GM19463 (cell line): ENCODE results near the gene POLR3F.
A peak's percentile ranks its signal among the peaks of the same experiment; 100 is the strongest.
"Not testable (repeated sequence)": the region's sequence is repeated elsewhere in the genome, so short reads cannot be mapped to it uniquely, and the experiment has no call there.

Experiments
- ATAC-seq: cut with Tn5 transposase; IDR thresholded peaks from one replicate; pipeline ENCODE4 v1.9.1; 2021; ENCODE audit warnings: mild to moderate bottlenecking, moderate library complexity; ENCODE audit not compliant: unreplicated experiment

POLR3F gene

GRCh38 chr20:18504479-18505060, 37.4 kb downstream of the POLR3F start:
- ATAC-seq, result no peak

GRCh38 chr20:18506744-18507143, 39.6 kb downstream of the POLR3F start:
- ATAC-seq, result no peak

GRCh38 chr20:18507218-18508191, 40.3 kb downstream of the POLR3F start, which contains the start of gene SEC23B:
Gene SEC23B (plus strand): TSS chr20:18507940. CDS start chr20:18510836, 2,896 bp downstream.
- ATAC-seq, result peak; percentile 93

GRCh38 chr20:18511571-18511970, 44.4 kb downstream of the POLR3F start:
- no peak for ATAC-seq

- no peak for ATAC-seq
Observed at GRCh38 chr20:18513208-18513607, 46.0 kb downstream of the POLR3F start.

- ATAC-seq, result no peak
Observed at GRCh38 chr20:18514127-18514526, 46.9 kb downstream of the POLR3F start.

- no peak for ATAC-seq
Observed at GRCh38 chr20:18515973-18516372, 48.8 kb downstream of the POLR3F start.

GRCh38 chr20:18522066-18522465, 54.9 kb downstream of the POLR3F start:
- ATAC-seq, result not testable (repeated sequence)

GRCh38 chr20:18523066-18523465, 55.9 kb downstream of the POLR3F start:
- no peak for ATAC-seq

- ATAC-seq, result no peak
Observed at GRCh38 chr20:18524646-18525045, 57.5 kb downstream of the POLR3F start.

GRCh38 chr20:18526761-18527160, 59.6 kb downstream of the POLR3F start:
- not testable (repeated sequence) for ATAC-seq

GRCh38 chr20:18527339-18527738, 60.1 kb downstream of the POLR3F start:
- ATAC-seq, result no peak

- no peak for ATAC-seq
Observed at GRCh38 chr20:18527836-18528235, 60.6 kb downstream of the POLR3F start.

- ATAC-seq, result no peak
Observed at GRCh38 chr20:18529041-18529440, 61.9 kb downstream of the POLR3F start.

- ATAC-seq, result no peak
Observed at GRCh38 chr20:18532626-18533025, 65.4 kb downstream of the POLR3F start.

GRCh38 chr20:18533491-18533890, 66.3 kb downstream of the POLR3F start:
- no peak for ATAC-seq

GRCh38 chr20:18533978-18534644, 66.9 kb downstream of the POLR3F start:
- ATAC-seq, result no peak
